EH (cell line): ENCODE measurements around the gene NBPF1.
"Not testable (repeated sequence)": the region's sequence is repeated elsewhere in the genome, so short reads cannot be mapped to it uniquely, and the experiment has no call there.

Experiments used
- DNase-seq: peaks from one replicate; pipeline ENCODE4 v3.0.0-alpha.2; 2015; ENCODE audit warnings: low read depth

NBPF1 gene

DNA sequence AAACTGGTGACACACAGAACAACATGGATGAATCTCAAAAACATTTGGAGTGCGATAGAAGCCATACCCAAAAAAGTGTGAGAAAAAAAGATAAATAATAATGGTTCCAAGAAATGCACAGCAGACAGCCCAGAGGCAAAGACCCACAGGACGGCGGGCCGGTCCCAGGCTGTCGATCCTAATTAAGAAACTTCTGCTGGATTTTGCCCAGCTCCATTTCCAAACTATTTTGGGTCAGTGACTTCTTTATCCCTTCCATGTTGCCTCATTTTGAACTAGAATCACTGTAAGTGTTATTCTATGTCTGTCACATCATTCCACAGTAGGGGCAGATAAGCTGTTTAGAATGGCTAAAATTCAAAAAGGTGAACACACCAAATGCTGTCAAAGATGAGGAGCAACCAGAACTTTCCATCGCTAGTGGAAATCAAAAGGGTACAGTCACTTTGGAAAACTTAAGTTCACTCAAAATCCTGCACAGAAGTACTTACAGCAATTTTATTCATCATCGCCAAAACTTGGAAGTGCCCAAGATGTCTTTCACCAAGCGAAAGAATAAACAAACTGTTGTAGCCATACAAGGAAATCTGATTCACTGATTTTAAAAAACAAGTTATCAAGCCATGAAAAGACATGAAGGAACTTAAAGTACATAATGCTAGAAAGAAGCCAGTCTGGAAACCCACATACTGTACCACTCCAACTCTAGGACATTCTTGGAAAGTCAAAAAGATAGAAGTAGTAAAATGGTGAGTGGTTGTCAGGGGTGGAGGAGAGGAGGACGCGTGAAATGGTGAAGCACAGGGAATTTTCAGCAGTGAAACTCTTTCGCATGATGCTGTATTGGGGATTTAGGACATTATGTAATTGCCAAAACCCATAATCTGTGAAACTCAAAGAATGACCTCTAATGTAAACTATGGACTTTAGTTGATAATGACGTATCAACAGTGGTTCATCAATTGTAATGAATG, 7.5 kb downstream of the NBPF1 start:
- DNase-seq, result peak; percentile 40

DNA sequence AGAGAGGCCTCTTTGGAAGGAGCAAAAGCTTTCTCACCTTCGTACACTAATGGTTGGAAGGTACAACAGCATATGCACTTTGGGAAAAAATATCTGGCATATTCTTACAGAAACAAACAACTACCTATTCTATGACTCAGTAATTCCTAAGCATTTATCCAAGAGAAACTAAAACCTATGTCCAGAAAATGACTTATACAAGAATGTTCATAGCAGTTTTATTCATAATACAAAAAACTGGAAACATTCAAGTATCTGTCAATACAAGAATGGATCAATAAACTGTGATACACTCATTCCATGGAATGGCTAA, 8.2 kb downstream of the NBPF1 start:
- no peak for DNase-seq

DNA sequence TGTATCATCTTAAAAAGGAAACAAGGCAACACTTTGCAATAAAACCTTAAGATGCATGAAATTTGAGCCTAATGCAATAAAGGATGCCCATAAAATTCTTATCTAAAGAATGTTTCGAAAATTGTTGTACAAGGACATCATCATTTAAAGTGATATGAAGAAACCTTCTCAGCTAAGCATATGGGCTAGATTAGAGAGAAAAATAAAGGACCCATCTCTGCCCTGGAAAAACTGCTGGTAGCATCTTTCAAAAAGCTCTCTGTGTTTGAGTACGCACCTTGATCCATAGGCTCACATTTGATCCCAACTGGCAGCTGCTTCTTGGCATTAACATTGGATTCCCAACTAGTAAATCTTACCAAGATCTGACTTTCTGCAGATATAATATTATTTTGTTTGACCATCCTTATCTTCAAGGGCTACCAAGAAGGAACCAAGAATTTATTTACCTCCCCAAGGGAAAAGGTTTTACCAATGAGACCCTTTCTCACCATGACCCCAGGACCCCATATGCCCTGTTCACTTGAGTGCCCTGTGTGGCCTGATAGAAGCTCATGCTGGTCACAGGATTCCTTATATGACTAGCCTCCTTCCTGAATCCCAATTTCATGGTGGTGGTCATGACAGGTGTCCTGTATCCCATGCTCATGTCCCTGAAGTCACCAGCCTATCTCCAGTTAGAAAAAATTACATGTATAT, 8.7 kb downstream of the NBPF1 start:
- DNase-seq, result not testable (repeated sequence)

DNA sequence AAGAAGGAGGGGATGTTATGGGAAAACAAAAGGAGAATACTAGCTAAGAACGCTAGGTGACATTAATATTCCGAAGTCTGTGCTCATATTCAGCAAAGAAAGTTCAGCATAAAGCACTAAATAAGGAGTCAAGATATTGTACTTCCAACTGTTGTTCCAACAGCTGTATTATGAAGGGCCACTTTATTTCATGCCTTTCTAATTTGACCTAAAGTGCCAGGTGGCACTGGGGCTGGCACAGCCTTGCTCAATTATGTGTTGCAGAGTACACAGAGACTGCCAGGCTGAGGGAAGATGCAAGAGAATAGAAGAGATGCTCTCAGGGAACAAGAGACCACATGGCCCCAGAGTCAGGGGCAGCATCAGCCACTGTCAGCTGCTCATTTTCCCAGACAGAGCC, 9.7 kb downstream of the NBPF1 start:
- not testable (repeated sequence) for DNase-seq

DNA sequence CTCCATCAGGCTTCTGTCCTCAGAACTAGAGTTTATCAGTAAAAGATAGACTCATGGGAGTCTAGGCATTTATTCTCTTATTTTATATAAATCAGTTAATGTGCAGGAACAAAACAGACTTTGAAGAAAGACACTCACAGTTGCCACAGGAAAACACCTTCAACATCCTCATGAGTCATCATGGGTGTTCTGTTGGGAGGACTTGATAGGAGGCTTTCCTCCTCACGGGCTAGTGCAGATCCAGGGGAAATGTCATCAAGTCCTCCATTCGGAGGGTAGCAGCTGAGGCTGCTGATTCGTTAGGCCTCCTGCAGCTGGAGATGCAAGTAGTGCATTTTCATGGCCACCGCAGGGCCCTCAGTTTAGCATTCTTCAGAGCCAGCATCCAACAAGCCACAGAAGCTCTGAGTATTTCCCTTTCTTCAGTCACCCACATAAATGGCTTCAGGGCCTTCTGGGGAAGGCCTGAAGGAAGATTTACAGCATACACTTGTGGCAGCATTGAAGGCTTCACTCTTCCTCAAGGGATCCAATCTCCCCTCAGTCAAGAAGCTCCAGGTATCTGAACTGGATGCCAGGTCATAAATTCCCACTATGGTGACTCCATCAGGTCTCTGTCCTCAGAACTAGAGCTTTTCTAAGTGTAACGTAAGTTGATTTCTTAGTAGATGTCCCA, 10.9 kb downstream of the NBPF1 start:
- DNase-seq, result not testable (repeated sequence)

DNA sequence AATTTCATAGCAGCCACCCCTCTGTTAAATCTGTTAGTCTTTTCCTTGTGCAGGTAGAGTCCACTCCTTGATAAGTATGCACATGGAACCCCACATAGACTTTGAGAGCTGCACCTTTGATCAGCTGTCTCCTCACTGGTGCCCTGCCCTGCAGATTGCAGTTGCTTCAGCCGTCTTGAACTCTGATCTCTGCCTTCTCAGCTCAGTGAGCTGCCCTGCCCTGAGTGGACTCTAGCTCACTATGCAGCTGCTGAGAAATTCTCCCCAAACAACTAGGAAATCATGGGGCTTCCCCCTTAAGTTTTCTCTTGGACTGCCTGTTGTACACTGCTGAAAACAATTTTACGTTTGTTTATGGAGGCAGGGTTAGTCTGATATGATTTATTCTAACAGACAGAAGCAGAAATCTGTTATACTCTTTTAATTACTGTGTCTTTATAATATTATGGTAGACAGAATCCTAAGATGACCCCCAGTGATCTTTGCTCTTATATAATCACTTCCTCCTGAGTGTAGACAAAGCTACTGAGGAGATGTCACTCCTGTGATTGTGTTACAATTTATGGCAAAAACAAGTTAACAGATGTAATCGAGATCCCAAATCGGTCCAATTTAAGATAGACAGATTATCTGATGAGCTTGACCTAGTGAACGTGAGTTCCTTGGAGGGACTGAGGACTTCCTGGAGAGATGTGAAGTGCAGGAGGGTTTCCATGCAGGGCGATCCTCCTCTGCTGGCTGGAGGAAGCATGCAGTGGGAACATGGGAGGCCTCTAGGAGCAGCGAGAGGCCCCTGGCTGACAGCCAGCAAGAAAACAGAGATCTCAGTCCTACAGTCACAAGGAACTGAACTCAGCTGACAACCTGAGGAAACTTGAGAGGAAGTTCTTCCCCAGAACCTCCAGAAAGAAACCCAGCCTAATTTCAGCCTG, 12.2 kb downstream of the NBPF1 start:
- not testable (repeated sequence) for DNase-seq

DNA sequence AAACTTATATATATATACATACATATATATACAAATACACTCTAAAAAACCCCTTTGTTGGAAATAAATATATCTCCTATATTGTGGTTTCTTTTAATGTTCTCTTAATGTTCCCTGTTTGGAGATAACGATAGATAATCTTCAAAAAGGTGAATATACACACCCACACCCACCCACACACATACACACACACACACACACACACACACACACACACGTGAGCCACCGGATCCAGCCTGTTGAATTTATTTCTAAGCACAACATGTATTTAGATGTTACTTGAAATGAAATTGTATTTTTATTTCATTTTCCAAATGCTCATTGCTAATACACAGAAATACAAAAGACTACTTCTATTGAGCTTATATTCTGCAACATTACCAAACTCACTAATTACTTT, 14.0 kb downstream of the NBPF1 start:
- DNase-seq, result not testable (repeated sequence)

DNA sequence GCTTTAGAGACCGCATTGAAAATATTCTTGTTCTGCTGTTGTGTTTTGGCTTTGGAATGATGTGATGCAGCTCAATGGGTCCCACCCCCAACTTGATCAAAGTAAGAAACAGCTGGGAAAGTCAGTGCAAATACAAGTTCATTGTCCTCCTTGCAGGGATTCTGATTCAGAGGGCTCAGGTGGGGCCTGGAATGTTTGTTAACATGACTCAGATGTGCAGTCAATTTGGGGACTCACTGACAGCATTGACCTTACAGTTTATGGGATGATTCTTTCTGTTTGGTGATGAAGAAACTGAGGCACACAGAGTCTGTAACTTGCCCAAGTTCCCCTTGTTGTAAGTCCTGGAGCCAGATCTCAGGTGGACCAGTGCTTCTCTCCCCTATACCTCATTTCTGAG, 18.1 kb downstream of the NBPF1 start:
- DNase-seq, result not testable (repeated sequence)

DNA sequence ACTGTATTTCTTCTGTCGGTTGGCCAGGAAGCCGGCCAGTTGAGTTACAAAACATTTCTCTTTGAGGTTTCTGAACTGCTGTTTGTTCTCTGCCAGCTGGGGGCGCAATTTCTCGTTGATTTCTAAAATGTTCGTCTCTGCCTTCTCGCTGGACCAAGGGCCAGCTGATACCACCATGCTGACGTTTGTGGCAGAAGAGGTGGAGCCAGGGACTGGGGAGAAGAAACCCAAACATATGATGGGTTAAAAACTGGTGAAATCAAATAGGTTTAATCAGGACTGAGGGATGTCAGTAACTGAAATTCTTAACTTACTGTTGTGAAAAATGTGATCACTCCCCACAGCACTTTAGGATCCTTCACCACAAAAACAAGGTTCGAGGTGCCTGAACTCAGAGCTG, 21.5 kb downstream of the NBPF1 start:
- DNase-seq, result not testable (repeated sequence)

DNA sequence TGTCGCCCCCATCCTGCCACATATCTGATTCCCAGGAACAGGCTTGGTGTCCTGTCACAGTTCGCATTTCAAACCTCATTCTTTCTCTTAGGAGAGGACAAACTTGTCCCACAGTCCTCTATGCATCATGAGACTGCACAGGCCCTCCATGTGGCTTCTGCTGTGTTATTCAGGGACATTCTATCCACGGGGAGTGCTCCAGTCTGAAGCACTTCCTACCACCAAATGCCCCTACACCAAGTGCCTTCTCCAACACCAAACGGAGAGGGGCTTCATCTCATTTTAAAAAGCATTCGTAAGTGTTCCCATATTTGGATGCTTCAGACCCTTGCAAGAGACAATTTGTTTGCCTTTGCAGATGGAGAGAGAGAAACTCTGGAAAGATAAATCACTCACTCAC, 25.3 kb downstream of the NBPF1 start:
- not testable (repeated sequence) for DNase-seq

DNA sequence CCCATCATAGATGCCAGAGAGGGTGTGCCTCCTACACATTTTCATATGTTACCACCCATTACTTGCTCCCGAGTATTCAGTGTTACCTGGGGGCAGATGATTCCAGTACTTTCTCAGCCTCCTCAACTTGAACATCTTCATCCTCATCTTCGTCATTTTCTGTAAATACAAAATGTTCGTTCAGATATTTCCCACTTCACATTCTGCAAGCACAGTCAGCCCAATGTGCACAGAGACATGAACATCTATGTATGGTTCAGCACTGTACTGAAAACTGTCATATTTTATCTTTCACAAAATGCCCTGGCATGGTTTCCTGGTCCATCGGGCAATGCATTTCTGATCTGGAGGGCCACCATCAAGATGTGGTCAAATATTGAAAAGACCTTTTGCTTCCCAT, 25.7 kb downstream of the NBPF1 start:
- DNase-seq, result not testable (repeated sequence)

DNA sequence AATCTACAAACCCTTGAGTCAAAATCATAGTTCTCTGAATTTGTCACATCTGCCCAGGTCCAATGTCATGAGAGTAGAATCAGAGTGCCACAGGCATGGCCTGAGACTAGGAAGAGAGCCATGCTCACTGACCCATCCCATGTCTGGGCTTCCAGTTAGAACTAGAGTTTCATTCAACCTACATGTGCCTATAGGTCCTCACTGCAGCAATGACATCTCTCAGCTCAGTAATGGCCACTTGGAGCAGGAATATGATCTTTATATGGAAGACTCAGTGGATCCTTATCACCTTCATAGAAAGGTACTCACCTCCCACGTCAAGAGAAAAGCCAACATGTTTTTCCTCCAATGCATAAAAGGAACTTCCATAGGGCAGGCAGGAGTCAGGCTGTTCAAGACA, 48.0 kb downstream of the NBPF1 start:
- not testable (repeated sequence) for DNase-seq

DNA sequence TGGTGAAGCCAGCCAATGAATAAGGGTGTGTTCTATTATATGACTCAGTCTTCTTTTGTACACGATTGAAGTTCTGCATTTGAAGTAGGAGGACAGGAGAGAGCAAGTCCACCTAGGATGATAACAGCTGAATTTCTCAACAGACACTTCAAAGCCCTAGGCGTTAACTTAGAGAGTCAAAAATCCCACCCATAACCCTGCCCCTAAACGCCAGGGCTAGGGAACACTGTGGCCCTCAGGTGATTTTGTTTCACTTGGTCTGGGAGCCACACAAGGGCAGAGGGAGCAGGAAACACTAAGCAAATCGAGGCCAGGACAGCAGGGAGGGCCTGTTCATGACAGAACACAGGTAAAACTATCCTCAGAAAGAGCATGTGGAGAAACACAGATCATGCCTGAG, 52.3 kb downstream of the NBPF1 start:
- DNase-seq, result not testable (repeated sequence)

DNA sequence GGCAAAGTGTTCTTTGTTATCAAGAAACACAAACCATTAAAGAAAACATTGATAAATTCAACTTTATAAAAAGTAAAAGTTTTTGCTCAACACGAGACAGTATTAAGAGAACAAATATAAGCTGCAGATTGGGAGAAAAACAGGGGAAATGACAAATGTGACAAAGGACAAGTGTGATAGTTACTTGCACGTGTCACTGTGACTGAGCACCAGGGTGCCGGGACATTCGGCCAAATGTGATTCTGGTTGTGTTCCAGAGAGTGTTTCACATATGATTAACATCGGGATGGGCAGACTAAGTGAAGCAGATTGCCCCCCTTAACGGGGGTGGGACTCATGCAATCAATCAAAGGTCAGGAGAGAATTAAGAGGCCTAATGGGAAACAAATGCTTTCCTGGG, 52.9 kb downstream of the NBPF1 start:
- not testable (repeated sequence) for DNase-seq

DNA sequence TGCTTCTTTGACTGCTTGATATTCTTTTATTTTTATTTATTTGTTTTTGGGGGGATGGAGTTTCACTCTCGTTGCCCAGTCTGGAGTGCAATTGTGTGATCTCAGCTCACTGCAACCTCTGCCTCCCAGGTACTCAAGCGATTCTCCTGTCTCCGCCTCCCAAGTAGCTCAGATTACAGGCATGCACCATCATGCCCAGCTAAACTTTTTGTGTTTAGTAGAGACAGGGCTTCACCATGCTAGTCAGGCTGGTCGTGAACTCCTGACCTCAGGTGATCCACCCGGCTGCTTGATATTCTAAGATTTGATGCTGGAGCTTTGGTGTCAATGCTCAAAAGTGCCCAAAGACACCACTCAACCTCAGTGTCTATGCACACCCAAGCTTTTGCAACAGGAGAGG, 53.7 kb downstream of the NBPF1 start:
- not testable (repeated sequence) for DNase-seq

DNA sequence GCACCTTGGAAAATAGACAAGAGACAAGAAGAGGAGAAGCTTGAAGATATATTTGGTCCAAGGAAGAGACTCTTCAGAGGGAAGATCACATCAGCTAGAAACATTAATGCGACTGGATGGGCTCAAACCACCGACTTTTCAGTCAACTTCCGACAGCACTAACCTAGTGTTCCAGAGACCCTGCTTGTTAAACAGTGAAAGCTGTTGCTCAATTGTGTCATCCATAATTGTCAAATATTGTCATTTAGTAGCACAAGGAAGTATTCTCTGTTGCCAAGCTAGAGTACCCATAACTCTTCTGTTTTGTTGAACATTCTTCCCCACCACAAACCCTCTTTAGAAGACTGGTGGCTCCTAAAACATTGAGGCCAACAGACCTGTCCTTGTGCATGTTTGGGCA, 56.3 kb downstream of the NBPF1 start:
- DNase-seq, result not testable (repeated sequence)

DNA sequence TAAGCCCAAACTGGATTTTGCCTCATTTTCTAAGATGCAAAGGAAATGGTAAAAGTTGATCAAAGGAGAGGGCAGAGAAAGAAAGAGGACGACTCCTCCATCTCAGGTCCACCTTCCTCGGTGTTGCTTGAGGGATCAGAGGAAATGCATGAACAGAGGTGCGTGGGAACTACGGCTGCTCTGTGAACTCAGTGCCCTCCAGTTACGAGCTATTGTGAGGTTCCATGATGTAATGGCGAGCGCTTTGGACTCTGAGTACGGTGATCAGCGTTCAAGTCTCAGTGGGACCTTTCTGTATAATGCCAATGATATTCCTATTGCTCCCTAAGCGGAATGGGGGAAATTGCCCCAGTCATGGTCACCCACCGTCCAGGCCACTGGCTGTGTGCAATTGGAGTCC, 60.1 kb downstream of the NBPF1 start:
- not testable (repeated sequence) for DNase-seq

DNA sequence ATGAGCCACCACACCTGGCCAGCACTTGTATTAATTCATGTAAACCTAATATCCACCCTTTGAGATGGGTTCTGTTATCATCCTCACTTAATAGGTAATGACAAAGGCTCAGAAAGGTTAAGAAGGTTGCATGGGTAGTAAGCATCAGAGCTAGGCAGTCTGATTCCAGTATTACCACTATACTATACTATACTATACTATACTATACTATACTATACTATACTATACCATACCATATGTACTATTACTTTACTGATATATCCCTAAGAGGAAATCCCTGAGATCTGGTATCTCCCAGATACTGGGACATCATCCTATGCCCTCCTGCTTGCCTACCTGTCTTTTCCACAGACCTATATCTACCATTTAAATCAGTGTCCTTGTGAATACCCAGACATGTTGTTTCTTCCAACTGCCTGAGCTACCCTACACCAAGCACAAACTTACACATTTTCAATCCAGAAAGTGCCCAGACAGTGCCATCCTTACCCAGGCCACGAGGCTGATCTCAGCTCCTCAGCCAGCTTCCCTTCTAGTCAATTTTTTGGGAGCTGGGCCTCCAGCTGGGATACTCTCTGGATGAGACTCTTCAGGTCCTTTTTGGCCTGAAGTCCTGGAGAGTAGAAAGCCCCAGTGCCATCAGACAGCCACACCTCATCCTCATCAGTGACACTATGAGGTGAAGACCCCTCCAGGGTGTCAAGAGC, 63.0 kb downstream of the NBPF1 start:
- DNase-seq, result not testable (repeated sequence)

DNA sequence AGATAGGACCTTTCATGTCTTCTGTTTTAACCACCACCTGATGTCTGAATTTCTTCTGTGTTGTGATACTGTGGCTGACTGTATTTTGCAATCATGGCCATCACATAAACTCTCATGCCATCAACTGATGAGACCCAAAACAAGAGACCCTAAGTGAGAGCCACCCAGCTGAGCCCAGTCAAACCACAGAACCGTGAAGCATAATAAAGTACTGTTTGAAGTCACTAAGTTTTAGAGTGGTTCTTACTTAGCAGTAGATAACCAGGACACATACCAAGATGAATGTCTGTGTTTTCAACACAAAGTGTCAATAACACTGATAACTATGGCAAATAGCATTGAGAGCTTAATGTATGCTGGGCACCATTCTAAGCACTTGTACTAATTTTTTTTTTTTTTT, 63.8 kb downstream of the NBPF1 start:
- DNase-seq, result not testable (repeated sequence)

DNA sequence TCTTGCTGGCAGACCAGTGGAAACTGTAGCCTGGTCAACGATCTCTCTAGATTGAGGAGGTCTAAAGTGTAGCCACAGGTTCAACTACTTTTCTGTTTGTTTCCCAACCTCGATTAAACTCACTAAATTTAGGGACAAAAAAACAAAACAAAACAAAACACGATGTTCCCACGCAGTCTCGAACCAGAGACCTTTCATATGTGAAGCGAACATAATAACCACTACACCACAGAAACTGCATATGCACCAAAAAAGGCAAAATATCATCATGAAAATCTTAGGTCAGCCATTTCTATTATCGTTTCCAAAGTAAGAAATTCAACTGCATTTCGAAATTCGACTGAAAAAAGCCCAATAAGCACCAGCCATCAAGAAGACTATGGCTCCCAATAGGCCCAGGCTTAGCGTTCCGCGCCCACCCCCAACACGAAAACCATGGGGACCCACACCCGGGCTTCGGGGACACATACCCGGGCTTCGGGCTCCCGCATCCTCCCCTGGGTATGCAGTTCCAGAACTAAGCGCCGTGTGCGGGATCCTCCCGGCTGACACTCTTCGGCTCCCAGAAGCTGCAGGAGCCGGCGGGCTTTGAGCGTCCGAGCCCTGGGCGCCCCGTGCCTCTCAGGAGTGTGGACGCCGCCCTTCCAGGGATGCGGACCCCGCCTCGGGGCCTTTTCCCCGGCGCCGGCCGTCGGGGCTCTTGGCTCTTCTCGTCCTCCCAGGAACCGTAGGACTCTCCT, 65.7 kb downstream of the NBPF1 start:
- not testable (repeated sequence) for DNase-seq
